Right lobe of liver (tissue), 6 donors: ENCODE measurements around the gene CYP4F12. TPM values are rescaled to one million over a fixed set of nuclear protein-coding genes. Genes with fewer than 3 reads are reported as not detected.

Source experiments
- ATAC-seq, 4 donors: fragments of 200-7000 bp; cut with Tn5 transposase; one replicate each; pipeline ENCODE4 v1.9.1; 2020; ENCODE audit warnings: mild to moderate bottlenecking in 4 of 4, moderate library complexity in 4 of 4
- DNase-seq, 3 donors: peaks; one replicate each; pipeline ENCODE4 v3.0.0-alpha.2; 2020
- H3K27ac ChIP-seq, 3 donors: fragments of 200-600 bp; one replicate each; pipeline ENCODE4 v1.8.0; 2022
- H3K27me3 ChIP-seq, 2 donors: fragments of 200-600 bp; one replicate each; pipeline ENCODE4 v1.8.0; 2022
- H3K36me3 ChIP-seq, 4 donors: fragments of 200-600 bp; sonication (generic) in 1 of 4; one replicate each; pipeline versions ENCODE4 v1.5.1 to v1.8.0; 2017 to 2022; ENCODE audit warnings: control low read depth in 1 of 4
- H3K4me1 ChIP-seq, 4 donors: fragments of 200-600 bp; sonication (generic) in 1 of 4; one replicate each; pipeline versions ENCODE4 v1.5.1 to v1.8.0; 2017 to 2022; ENCODE audit warnings: control low read depth in 1 of 4
- H3K4me3 ChIP-seq, 3 donors: fragments of 200-600 bp; one replicate each; pipeline ENCODE4 v1.8.0; 2022
- H3K9me3 ChIP-seq, 4 donors: fragments of 200-600 bp; sonication (generic) in 1 of 4; one replicate each; pipeline versions ENCODE4 v1.5.1 to v1.8.0; 2017 to 2022; ENCODE audit warnings: control low read depth in 1 of 4
- POLR2A ChIP-seq: fragments of 450-650 bp; IDR thresholded peaks from one replicate; pipeline ENCODE4 v1.6.1; 2017; ENCODE audit warnings: antibody characterized with exemption, mild to moderate bottlenecking
- WGBS: methylation state at CpG from one replicate; pipeline ENCODE4 v1.1.6; 2018; ENCODE audit warnings: low coverage, low lambda C conversion rate; ENCODE audit not compliant: insufficient coverage; ENCODE audit errors: missing lambda C conversion rate; 5-methylcytosine and 5-hydroxymethylcytosine counted together
- intact Hi-C, 2 donors: fragments of 100-400 bp; cut with DNase I; formaldehyde crosslinking; loops; one replicate each; pipeline versions ENCODE4 v1.11.2 to v1.14.1; 2022
- total RNA-seq, 6 experiments: library from RNA; depleted of rRNA in 2 of 6; stranded (reverse); fragments of >200 nt in 2 of 6; fragmentation: NEBNext Ultra II Directional in 3 of 6; extraction: Animal tissue kit (Norgen Biotek cat#: 25700) in 3 of 6; gene quantifications; one replicate each; pipeline versions ENCODE4 v1.1.0 to v1.2.4, GENCODE V29; 2016 to 2023
- TF ChIP-seq, protein P1 (sequence below), 4 donors: fragments of 200-600 bp in 3 of 4; fragments of 450-650 bp in 1 of 4; IDR thresholded peaks; one replicate each; pipeline versions ENCODE4 v1.5.1 to v1.8.0; 2016 to 2022; ENCODE audit warnings: antibody characterized with exemption in 4 of 4, mild to moderate bottlenecking in 2 of 4
- donor health status: DM: no; HTN: yes; CAD: no.
- donor health status: DM: no; HTN: no; CAD: no.
- donor health status: DM: no; HTN: no; CAD: no.
- donor health status: DM: no; HTN: yes; CAD: no.
- donor health status: DM: no; HTN: yes; CAD: no.

CYP4F12 gene
- total RNA-seq, 6 experiments from 2014 or later, result 21.9 to 95.5 (median 45.3) TPM

DNA sequence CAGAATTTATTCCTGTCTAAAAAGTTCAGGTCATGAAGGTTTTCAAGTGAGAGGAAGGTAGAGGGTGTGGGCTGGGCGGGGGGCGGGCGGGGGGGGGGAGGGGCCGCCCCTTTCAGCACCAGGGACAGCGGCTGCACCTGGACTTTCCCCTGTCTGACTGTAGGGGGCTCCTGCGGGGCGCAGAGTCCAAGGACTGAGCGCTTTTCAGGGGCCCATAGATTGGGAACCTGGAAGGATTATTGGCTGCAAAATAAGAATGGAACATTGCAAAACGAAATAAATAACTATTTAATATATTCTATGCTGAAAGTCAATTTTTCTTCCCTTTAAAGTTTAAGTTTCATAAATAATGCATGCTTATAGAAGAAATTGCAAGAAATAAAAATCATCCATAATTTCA, 41.1 kb upstream of the CYP4F12 start:
- intact Hi-C loops, result loop anchor here in 1 of 2 donors (10.0 kb wide), 1 partner anchor 543 kb away; the partner anchor contains the start of gene CIB3
- Histone ChIP-seq H3K4me3 (no peak overlapping the region), H3K27me3 (no peaks in the 10 kb centered on the region), H3K9me3 (no peaks in the 10 kb centered on the region), H3K4me1 (peaks cover 0 to 42% (median 15%) of the 10 kb centered on the region in 4 donors), H3K27ac (no peak overlapping the region), H3K36me3 (no peaks in the 10 kb centered on the region)
- ATAC-seq, result peak in 3 of 4 donors; percentile 11 to 43 (median 37)
- TF ChIP-seq, protein P1, sequence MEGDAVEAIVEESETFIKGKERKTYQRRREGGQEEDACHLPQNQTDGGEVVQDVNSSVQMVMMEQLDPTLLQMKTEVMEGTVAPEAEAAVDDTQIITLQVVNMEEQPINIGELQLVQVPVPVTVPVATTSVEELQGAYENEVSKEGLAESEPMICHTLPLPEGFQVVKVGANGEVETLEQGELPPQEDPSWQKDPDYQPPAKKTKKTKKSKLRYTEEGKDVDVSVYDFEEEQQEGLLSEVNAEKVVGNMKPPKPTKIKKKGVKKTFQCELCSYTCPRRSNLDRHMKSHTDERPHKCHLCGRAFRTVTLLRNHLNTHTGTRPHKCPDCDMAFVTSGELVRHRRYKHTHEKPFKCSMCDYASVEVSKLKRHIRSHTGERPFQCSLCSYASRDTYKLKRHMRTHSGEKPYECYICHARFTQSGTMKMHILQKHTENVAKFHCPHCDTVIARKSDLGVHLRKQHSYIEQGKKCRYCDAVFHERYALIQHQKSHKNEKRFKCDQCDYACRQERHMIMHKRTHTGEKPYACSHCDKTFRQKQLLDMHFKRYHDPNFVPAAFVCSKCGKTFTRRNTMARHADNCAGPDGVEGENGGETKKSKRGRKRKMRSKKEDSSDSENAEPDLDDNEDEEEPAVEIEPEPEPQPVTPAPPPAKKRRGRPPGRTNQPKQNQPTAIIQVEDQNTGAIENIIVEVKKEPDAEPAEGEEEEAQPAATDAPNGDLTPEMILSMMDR (IDR thresholded peaks at IDR 0.05), result peak; percentile 30 to 59 (median 44)
- no peak for TF ChIP-seq POLR2A
- 6% methylated on average over 8 of the region's 9 CpGs for WGBS
- peak in 2 of 3 donors; percentile 48 to 58 for DNase-seq

DNA sequence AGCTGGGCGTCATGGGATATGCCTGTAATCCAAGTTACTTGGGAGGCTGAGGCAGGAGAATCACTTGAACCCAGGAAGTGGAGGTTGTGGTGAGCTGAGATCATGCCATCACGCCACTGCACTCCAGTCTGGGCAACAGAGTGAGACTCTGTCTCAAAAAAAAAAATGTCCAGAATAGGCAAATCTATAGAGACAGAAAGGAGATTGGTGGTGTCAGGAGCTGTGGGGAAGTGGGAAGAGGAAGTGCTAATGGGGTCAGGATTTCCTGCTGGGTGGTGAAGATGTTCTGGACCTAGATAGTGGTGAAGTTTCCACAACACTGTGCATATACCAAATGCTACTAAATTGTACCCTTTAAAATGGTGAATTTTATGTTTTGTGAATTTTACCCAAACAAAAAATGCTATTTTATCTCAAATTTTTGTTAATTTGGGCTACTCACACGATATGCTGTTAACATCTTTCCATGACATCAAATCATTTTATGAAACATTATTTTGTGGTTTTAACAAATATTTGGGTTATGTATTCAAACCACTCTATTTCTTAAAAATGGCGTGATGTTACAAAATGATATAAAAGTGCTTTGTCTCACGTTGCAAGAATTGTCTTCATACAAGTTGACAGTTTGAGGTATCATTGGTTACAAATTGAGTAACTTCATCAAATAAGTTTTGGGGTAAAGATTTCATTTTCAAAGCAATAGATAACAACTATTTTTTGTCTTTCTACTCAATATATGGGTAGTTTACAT, 39.6 kb upstream of the CYP4F12 start:
- intact Hi-C loops, result loop anchor here in 1 of 2 donors (10.0 kb wide), 1 partner anchor 542 kb away; the partner anchor contains the start of gene CIB3
- WGBS, result 42% methylated on average over 4 of the region's 5 CpGs
- TF ChIP-seq POLR2A, result no peak
- TF ChIP-seq, protein P1 (IDR thresholded peaks at IDR 0.05), result no peak

DNA sequence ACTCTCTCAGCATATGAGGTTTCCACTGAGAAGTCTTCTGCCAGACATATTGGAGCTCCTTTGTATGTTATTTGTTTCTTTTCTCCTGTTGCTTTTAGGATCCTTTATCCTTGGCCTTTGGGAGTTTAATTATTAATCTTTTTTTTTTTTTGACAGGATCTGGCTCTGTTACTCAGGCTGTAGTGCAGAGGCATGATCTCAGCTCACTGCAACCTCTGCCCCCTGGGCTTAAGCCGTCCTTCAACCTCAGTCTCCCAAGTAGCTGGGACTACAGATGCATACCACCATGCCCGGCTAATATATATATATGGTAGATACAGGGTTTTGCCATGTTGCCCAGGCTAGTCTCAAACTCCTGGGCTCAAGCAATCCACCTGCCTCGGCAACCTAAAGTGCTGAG, 38.8 kb upstream of the CYP4F12 start:
- H3K4me3 ChIP-seq, result peak overlapping the region in 1 of 3 donors; percentile 10
- intact Hi-C loops, result loop anchor here in 1 of 2 donors (10.0 kb wide), 1 partner anchor 541 kb away; the partner anchor contains the start of gene CIB3
- DNase-seq (peak; percentile 44 to 74 (median 72)), ATAC-seq (peak; percentile 55 to 67 (median 63))
- H3K27me3 ChIP-seq, result no peaks in the 10 kb centered on the region
- peak; percentile 12 for TF ChIP-seq POLR2A
- TF ChIP-seq, protein P1 (IDR thresholded peaks at IDR 0.05), result no peak
- 18% methylated on average over 3 of the region's 3 CpGs for WGBS
- H3K27ac ChIP-seq, result peak overlapping the region in 2 of 3 donors; percentile 65 to 76
- H3K9me3 ChIP-seq, result no peaks in the 10 kb centered on the region
- peaks cover 0 to 43% (median 15%) of the 10 kb centered on the region in 4 donors for H3K4me1 ChIP-seq
- H3K36me3 ChIP-seq, result no peaks in the 10 kb centered on the region

More for the DNA sequence above, 39.6 kb upstream of the CYP4F12 start:
- H3K36me3 ChIP-seq, result no peaks in the 10 kb centered on the region
- DNase-seq, result no peak
- peak overlapping the region in 1 of 3 donors; percentile 76 for H3K27ac ChIP-seq
- ATAC-seq, result peak in 1 of 4 donors; percentile 9
- H3K9me3 ChIP-seq, result no peaks in the 10 kb centered on the region
- H3K4me1 ChIP-seq, result peaks cover 0 to 42% (median 15%) of the 10 kb centered on the region in 4 donors
- no peaks in the 10 kb centered on the region for H3K27me3 ChIP-seq
- H3K4me3 ChIP-seq, result no peak overlapping the region

DNA sequence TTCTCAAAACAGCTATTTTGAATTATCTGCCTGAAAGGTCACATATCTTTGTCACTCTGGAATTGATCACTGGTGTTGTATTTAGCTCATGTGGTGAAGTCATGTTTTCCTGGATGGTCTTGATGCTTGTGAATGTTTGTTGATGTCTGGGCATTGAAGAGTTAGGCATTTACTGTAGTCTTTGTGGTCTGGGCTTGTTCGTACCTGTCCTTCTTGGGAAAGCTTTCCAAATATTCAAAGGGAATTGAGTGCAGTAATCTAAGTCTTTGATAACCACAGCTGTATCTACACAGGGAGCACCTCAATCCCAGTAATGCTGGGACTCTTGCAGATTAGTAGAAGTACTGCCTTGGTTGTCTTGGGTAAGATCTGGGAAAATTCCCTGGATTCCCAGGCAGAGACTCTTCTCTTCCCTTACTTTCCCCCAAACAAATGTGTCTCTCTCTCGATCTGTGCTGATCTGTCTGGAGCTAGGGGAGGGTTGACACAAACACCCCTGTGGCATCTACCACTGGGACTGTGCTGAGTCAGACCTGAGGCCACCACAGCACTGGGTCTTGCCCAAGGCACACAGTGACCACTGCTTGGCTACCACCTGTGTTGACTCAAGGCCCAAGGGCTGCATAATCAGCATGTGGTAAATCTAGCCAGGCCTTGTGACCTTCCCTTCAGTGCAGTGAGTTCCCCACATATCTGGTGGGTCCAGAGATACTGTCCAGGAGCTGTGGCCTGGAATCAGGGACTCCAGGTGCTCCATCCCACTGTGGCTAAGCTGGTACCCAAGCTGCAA, 37.7 kb upstream of the CYP4F12 start:
- Histone ChIP-seq H3K9me3 (no peaks in the 10 kb centered on the region), H3K4me3 (peak overlapping the region in 1 of 3 donors; percentile 5), H3K27me3 (no peaks in the 10 kb centered on the region), H3K36me3 (no peaks in the 10 kb centered on the region), H3K27ac (peak overlapping the region; percentile 65 to 76 (median 74)), H3K4me1 (peaks cover 0 to 54% (median 19%) of the 10 kb centered on the region in 4 donors)
- ATAC-seq, result peak; percentile 67 to 88 (median 82)
- WGBS, result 30% methylated on average over 2 of the region's 2 CpGs
- DNase-seq, result peak; percentile 77 to 91 (median 88)
- peak; percentile 38 for TF ChIP-seq POLR2A
- TF ChIP-seq, protein P1 (IDR thresholded peaks at IDR 0.05), result no peak
- intact Hi-C loops, result loop anchor here in 1 of 2 donors (10.0 kb wide), 1 partner anchor 540 kb away; the partner anchor contains the start of gene CIB3
